ENCODE data around the gene TXLNG. TPM values are rescaled to one million over a fixed set of nuclear protein-coding genes. Genes with fewer than 3 reads are reported as not detected.
A peak's percentile ranks its signal among the peaks of the same experiment; 100 is the strongest.

Gene TXLNG
- total RNA-seq: 10 to 100 TPM in 3 of 4 donors, 1 to 10 TPM in 1; 9.6 to 13.6 (median 11.9) TPM

GRCh38 chrX:16786139-16786790 lies at the start of gene TXLNG:
TXLNG (plus strand) TSS chrX:16786466; CDS start chrX:16786488, 22 bp downstream.
- peak; percentile 92 to 96 for TF ChIP-seq POLR2AphosphoS5 (IDR thresholded peaks at IDR 0.05)
- peak; percentile 76 for TF ChIP-seq POLR2A (IDR thresholded peaks at IDR 0.05; ENCODE audit: low read depth)
- TF ChIP-seq EP300 (IDR thresholded peaks at IDR 0.05): no peak
- Histone ChIP-seq H3K4me1 (peaks cover 11 to 26% (median 16%) of the 10 kb centered on the region in 4 donors), H3K36me3 (peaks cover 0 to 8% (median 2%) of the 10 kb centered on the region in 4 donors), H3K27ac (replicated peaks in 1 of 4) (peak within 1 kb of the TSS; percentile 88 to 94 (median 90)), H3K4me3 (peak within 1 kb of the TSS; percentile 72 to 97 (median 80)), H3K27me3 (no peaks in the 10 kb centered on the region), H3K9me3 (no peaks in the 10 kb centered on the region)
- WGBS: under 1% methylated on average over 19 of the region's 59 CpGs
- intact Hi-C loops (cut with DNase I): loop anchor here (5.0 kb wide), 2 partner anchors 64 to 81 kb away; no protein-coding TSS in a partner anchor
- DNase-seq (ENCODE audit: extremely low spot score): peak; percentile 98

GRCh38 chrX:16737024-16737423 lies 49.2 kb upstream of the TXLNG start:
- intact Hi-C loops (cut with DNase I): no loop called here
- no peak for DNase-seq (ENCODE audit: extremely low spot score)
- WGBS: 95% methylated on average over 3 of the region's 5 CpGs
- no peaks in the 10 kb centered on the region for H3K4me1 ChIP-seq
- H3K27me3 ChIP-seq: no peaks in the 10 kb centered on the region
- TF ChIP-seq POLR2A (IDR thresholded peaks at IDR 0.05; ENCODE audit: low read depth) (no peak), POLR2AphosphoS5 (IDR thresholded peaks at IDR 0.05) (no peak), EP300 (IDR thresholded peaks at IDR 0.05) (no peak), CTCF (IDR thresholded peaks at IDR 0.05) (no peak)
- H3K27ac ChIP-seq (replicated peaks in 1 of 4): no peak overlapping the region
- no peak overlapping the region for H3K4me3 ChIP-seq
- peaks cover 3 to 58% (median 55%) of the 10 kb centered on the region in 4 donors for H3K36me3 ChIP-seq
- H3K9me3 ChIP-seq: no peaks in the 10 kb centered on the region

- no peak for DNase-seq (ENCODE audit: extremely low spot score)
- TF ChIP-seq CTCF (IDR thresholded peaks at IDR 0.05) (no peak), POLR2A (IDR thresholded peaks at IDR 0.05; ENCODE audit: low read depth) (no peak), POLR2AphosphoS5 (IDR thresholded peaks at IDR 0.05) (no peak), EP300 (IDR thresholded peaks at IDR 0.05) (no peak)
- Histone ChIP-seq H3K4me1 (no peaks in the 10 kb centered on the region), H3K27me3 (no peaks in the 10 kb centered on the region), H3K4me3 (no peak overlapping the region), H3K27ac (replicated peaks in 1 of 4) (no peak overlapping the region), H3K36me3 (peaks cover 19 to 80% (median 78%) of the 10 kb centered on the region in 4 donors), H3K9me3 (no peaks in the 10 kb centered on the region)
- 72% methylated on average over 6 of the region's 6 CpGs for WGBS
- intact Hi-C loops (cut with DNase I): no loop called here
These were observed 46.7 kb upstream of the TXLNG start for GRCh38 chrX:16739574-16739973.

- intact Hi-C loops (cut with DNase I): no loop called here
- H3K4me1 ChIP-seq: no peaks in the 10 kb centered on the region
- no peak for DNase-seq (ENCODE audit: extremely low spot score)
- H3K27me3 ChIP-seq: no peaks in the 10 kb centered on the region
- no peaks in the 10 kb centered on the region for H3K9me3 ChIP-seq
- 92% methylated on average over 12 of the region's 12 CpGs for WGBS
- no peak overlapping the region for H3K4me3 ChIP-seq
- no peak for TF ChIP-seq EP300 (IDR thresholded peaks at IDR 0.05)
- no peak for TF ChIP-seq POLR2AphosphoS5 (IDR thresholded peaks at IDR 0.05)
- TF ChIP-seq POLR2A (IDR thresholded peaks at IDR 0.05; ENCODE audit: low read depth): no peak
- no peak for TF ChIP-seq CTCF (IDR thresholded peaks at IDR 0.05)
- peaks cover 23 to 84% (median 78%) of the 10 kb centered on the region in 4 donors for H3K36me3 ChIP-seq
- H3K27ac ChIP-seq (replicated peaks in 1 of 4): no peak overlapping the region
These were observed 42.5 kb upstream of the TXLNG start for GRCh38 chrX:16743604-16744325.

- WGBS: 92% methylated on average over 5 of the region's 5 CpGs
These were observed 41.2 kb upstream of the TXLNG start for GRCh38 chrX:16745102-16745501.

More at GRCh38 chrX:16745102-16745501, 41.2 kb upstream of the TXLNG start:
- no peak overlapping the region for H3K4me3 ChIP-seq
- H3K36me3 ChIP-seq: peaks cover 23 to 87% (median 82%) of the 10 kb centered on the region in 4 donors
- no peak for TF ChIP-seq CTCF (IDR thresholded peaks at IDR 0.05)
- TF ChIP-seq POLR2A (IDR thresholded peaks at IDR 0.05; ENCODE audit: low read depth): no peak
- TF ChIP-seq POLR2AphosphoS5 (IDR thresholded peaks at IDR 0.05): no peak
- no peak for TF ChIP-seq EP300 (IDR thresholded peaks at IDR 0.05)
- no peaks in the 10 kb centered on the region for H3K4me1 ChIP-seq
- H3K9me3 ChIP-seq: no peaks in the 10 kb centered on the region
- H3K27me3 ChIP-seq: no peaks in the 10 kb centered on the region
- no peak overlapping the region for H3K27ac ChIP-seq (replicated peaks in 1 of 4)
- intact Hi-C loops (cut with DNase I): no loop called here
- DNase-seq (ENCODE audit: extremely low spot score): no peak
